Measurements from ENCODE around the gene TCF7L1.

The TCF7L1 gene

GRCh38 chr2:85159589-85159988, 26.4 kb downstream of the TCF7L1 start:
- H3K9me2 ChIP-seq (replicated peaks; ENCODE audit: low read depth, low read length): no peaks in the 10 kb centered on the region
- H4K20me1 ChIP-seq (ENCODE audit: insufficient read depth, low read length, poor library complexity, severe bottlenecking): no peaks in the 10 kb centered on the region
- no peak overlapping the region for H2AFZ ChIP-seq (ENCODE audit: low read length)
- no peaks in the 10 kb centered on the region for H3K27me3 ChIP-seq (ENCODE audit: insufficient read depth, low read length, poor library complexity, severe bottlenecking)
- no peaks in the 10 kb centered on the region for H3F3A ChIP-seq (ENCODE audit: low read depth)
- no peaks in the 10 kb centered on the region for H3K79me2 ChIP-seq (ENCODE audit: insufficient read depth, low read length)
- no peak overlapping the region for H3K4me3 ChIP-seq (ENCODE audit: low read length, poor library complexity, severe bottlenecking)
- H3K9me3 ChIP-seq (ENCODE audit: insufficient read depth, low read depth, low read length): no peaks in the 10 kb centered on the region
- H3K4me1 ChIP-seq (ENCODE audit: insufficient read depth, low read length, poor library complexity, severe bottlenecking): no peaks in the 10 kb centered on the region
- no peak overlapping the region for H3K4me2 ChIP-seq (ENCODE audit: low read depth, low read length, poor library complexity, severe bottlenecking)
- TF ChIP-seq CTCF (conservative IDR thresholded peaks at IDR 0.05; ENCODE audit: low read length) (no peak), EZH2phosphoT487 (IDR thresholded peaks at IDR 0.05; ENCODE audit: borderline replicate concordance) (no peak)
- no peak overlapping the region for H3K9ac ChIP-seq (ENCODE audit: low read depth, low read length, poor library complexity, severe bottlenecking)
- H3K36me3 ChIP-seq (ENCODE audit: insufficient read depth, low read length): no peaks in the 10 kb centered on the region

DNA sequence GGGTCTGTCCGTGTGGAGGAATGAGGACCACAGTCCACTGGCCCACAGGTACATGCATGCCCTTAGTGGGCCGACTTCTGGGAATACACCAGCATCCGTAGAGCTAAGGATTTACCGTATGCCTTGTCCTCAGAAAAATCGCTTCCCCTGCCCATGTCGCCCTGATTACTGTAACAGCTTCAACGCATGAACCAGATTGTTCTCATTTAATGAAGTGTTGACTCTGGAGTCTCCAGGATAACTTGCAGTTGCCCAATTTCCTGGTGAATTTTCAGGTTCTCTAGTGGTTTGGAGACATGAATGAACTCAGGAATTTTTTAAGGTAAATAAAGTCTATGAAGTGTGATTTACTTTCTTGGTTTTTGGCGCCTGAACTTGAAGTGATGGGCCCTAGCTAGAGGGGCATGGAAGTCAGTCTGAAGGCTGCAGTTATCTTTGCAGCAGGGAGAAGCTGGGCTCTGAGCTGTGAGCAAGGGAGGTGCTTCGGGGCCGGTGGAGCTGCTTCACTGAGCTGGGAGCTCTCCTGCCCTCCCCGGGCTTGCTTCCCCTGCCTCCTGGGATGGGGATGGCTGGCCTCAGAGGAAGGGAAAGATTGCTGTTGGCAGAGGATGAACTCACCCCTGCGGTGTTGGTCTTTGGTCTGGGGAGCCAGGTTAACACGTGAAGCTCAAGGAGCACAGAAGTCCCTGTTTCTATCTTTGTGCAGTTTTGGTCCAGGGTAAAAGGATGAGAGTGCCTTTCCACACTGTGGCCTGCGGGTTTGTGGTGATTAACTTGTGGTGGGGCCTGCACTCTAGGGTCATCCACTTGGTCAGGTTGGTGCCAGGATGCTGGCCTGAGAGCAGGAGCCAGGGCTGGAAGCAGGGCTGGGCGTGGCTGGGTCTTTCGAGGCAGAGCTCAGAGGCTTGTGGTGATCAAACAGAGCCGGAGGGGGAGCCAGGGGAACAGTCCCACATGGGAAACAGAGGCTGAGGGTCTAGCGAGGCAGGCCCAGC, 28.1 kb downstream of the TCF7L1 start:
- H3K4me1 ChIP-seq (ENCODE audit: insufficient read depth, low read length, poor library complexity, severe bottlenecking): no peaks in the 10 kb centered on the region
- H2AFZ ChIP-seq (ENCODE audit: low read length): no peak overlapping the region
- TF ChIP-seq EZH2phosphoT487 (IDR thresholded peaks at IDR 0.05; ENCODE audit: borderline replicate concordance) (no peak), CTCF (conservative IDR thresholded peaks at IDR 0.05; ENCODE audit: low read length) (no peak)
- no peaks in the 10 kb centered on the region for H3K9me2 ChIP-seq (replicated peaks; ENCODE audit: low read depth, low read length)
- no peak overlapping the region for H3K4me3 ChIP-seq (ENCODE audit: low read length, poor library complexity, severe bottlenecking)
- H3K79me2 ChIP-seq (ENCODE audit: insufficient read depth, low read length): no peaks in the 10 kb centered on the region
- H3K9ac ChIP-seq (ENCODE audit: low read depth, low read length, poor library complexity, severe bottlenecking): no peak overlapping the region
- no peaks in the 10 kb centered on the region for H3K36me3 ChIP-seq (ENCODE audit: insufficient read depth, low read length)
- H3K27me3 ChIP-seq (ENCODE audit: insufficient read depth, low read length, poor library complexity, severe bottlenecking): no peaks in the 10 kb centered on the region
- H3K9me3 ChIP-seq (ENCODE audit: insufficient read depth, low read depth, low read length): no peaks in the 10 kb centered on the region
- H3F3A ChIP-seq (ENCODE audit: low read depth): no peaks in the 10 kb centered on the region
- no peak overlapping the region for H3K4me2 ChIP-seq (ENCODE audit: low read depth, low read length, poor library complexity, severe bottlenecking)
- H4K20me1 ChIP-seq (ENCODE audit: insufficient read depth, low read length, poor library complexity, severe bottlenecking): no peaks in the 10 kb centered on the region

- Histone ChIP-seq H3K79me2 (ENCODE audit: insufficient read depth, low read length) (no peaks in the 10 kb centered on the region), H3K4me3 (ENCODE audit: low read length, poor library complexity, severe bottlenecking) (no peak overlapping the region), H4K20me1 (ENCODE audit: insufficient read depth, low read length, poor library complexity, severe bottlenecking) (no peaks in the 10 kb centered on the region), H3K4me2 (ENCODE audit: low read depth, low read length, poor library complexity, severe bottlenecking) (no peak overlapping the region), H3K9me2 (replicated peaks; ENCODE audit: low read depth, low read length) (no peaks in the 10 kb centered on the region), H3K9me3 (ENCODE audit: insufficient read depth, low read depth, low read length) (no peaks in the 10 kb centered on the region), H3K36me3 (ENCODE audit: insufficient read depth, low read length) (no peaks in the 10 kb centered on the region), H3K9ac (ENCODE audit: low read depth, low read length, poor library complexity, severe bottlenecking) (no peak overlapping the region), H3K4me1 (ENCODE audit: insufficient read depth, low read length, poor library complexity, severe bottlenecking) (no peaks in the 10 kb centered on the region), H3K27me3 (ENCODE audit: insufficient read depth, low read length, poor library complexity, severe bottlenecking) (no peaks in the 10 kb centered on the region), H3F3A (ENCODE audit: low read depth) (no peaks in the 10 kb centered on the region), H2AFZ (ENCODE audit: low read length) (no peak overlapping the region)
- no peak for TF ChIP-seq EZH2phosphoT487 (IDR thresholded peaks at IDR 0.05; ENCODE audit: borderline replicate concordance)
- TF ChIP-seq CTCF (conservative IDR thresholded peaks at IDR 0.05; ENCODE audit: low read length): no peak
Measured at GRCh38 chr2:85162746-85163301, 29.6 kb downstream of the TCF7L1 start.
